GM21529 (cell line): ENCODE data around the gene PABPN1L.

ENCODE experiments used
- ATAC-seq: cut with Tn5 transposase; IDR thresholded peaks from one replicate; pipeline ENCODE4 v1.9.1; 2021; ENCODE audit not compliant: unreplicated experiment

Gene PABPN1L, protein sequence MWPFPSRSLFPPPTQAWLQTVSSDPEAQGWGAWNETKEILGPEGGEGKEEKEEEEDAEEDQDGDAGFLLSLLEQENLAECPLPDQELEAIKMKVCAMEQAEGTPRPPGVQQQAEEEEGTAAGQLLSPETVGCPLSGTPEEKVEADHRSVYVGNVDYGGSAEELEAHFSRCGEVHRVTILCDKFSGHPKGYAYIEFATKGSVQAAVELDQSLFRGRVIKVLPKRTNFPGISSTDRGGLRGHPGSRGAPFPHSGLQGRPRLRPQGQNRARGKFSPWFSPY

DNA sequence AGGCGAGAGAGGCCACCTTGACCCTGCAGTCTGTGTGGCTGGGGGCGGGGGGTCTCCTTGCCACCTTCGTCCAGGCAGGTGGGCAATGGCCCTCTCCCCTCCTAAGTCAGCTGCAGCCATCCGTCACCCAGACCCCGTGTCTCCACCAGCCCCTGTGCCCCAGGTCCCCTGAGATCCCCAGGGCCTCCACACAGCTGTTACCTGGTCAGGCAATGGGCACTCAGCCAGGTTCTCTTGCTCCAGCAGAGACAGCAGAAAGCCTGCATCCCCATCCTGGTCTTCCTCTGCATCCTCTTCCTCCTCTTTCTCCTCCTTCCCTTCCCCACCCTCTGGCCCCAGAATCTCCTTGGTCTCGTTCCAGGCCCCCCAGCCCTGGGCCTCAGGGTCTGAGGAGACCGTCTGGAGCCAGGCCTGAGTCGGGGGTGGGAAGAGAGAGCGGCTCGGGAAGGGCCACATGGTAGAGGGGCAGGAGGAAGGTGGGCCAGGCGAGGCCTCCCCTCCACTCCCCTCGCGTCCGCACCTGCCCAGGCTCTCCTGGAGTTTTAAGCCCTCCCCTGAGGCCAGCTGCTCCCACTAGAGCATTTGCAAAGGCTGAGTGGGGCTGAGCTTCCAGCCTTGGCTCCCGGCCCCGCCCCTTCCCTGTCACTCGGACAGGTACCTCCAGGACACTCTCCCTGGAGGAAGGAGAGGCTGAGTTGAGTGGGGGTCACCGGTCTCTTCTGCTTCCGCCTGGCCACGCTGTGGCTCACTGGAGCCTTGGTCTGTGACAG is at the start of gene PABPN1L:
TSS of gene PABPN1L (minus strand) at position 510 of the 770 bp plus-strand sequence. CDS start at position 456, 54 bp downstream.
- no peak for ATAC-seq

DNA sequence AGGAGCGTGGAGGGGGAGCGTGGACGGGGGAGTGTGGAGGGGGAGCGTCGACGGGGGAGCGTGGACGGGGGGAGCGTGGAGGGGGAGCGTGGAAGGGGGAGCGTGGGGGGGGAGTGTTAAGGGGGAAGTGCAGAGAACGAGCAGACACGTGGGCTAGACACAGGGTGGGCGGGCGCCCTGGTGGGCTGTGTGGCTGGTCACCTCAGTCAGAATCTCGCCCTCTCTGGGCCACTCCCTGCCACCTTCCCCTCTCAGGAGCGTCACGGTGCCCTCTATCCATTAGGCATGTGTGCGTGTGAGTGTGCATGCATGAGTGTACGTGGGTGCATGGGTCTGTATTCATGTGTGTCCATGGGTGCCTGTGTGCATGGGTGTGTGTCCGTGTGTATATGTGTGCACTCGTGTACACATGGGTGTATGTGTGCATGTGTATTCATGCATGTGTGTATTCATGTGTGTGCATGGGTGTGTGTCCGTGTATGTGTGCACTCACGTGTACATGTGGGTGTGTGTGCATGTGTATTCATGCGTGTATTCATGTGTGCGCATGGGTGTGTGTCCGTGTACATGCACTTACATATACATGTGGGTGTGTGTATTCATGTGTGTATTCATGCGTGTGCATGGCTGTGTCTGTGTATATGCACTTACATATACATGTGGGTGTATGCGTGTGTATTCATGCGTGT is 49.3 kb upstream of the PABPN1L start:
- no peak for ATAC-seq

DNA sequence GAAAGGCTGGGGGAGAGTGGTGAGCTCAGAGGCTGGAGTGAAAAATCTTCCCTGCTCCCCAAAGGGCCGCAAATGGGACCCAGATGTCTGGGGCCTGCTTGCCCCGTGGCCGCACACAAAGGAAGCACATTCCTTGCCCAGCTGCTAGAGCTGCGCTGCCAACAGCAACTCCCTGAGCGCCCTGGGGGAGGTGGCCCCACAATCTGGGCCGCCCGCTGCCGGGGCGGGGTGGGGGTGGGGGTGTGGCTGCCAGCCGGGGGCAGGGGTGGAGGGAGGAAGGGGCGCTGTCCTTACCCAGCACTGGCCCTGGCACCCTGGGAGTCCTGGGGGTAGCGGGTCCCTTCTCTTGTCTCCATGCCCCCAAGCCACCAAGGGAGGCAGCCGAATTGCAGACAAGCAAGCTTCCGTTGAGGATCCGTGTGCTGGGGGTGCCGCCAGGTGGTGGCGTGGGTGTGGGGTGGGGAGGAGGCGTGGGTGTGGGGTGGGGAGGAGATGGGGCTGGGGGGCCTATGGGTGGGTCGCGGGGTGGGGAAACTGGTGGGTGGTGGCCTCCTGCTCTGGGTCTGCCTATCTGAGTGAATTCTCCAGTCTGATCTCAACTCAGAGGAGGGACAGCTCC is 48.4 kb upstream of the PABPN1L start:
- no peak for ATAC-seq

DNA sequence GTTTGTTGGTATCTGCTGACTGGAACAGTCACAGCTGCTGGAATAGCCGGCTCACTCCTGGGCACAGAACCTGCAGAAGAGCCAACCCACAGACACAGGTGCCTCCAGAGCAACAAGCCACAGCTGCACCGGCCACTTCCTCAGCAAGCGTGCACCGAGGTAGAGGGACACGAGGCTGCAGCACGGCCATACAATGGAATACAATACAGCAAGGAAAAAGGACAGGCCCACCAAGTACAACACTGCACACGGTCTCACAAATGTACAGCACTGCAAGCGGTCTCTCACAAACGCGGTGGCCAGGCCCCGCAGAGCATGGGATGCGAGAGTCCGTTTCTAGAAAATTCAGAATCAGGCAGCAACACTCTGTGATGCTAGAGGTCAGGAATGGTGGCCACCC is 47.4 kb upstream of the PABPN1L start:
- ATAC-seq: no peak

DNA sequence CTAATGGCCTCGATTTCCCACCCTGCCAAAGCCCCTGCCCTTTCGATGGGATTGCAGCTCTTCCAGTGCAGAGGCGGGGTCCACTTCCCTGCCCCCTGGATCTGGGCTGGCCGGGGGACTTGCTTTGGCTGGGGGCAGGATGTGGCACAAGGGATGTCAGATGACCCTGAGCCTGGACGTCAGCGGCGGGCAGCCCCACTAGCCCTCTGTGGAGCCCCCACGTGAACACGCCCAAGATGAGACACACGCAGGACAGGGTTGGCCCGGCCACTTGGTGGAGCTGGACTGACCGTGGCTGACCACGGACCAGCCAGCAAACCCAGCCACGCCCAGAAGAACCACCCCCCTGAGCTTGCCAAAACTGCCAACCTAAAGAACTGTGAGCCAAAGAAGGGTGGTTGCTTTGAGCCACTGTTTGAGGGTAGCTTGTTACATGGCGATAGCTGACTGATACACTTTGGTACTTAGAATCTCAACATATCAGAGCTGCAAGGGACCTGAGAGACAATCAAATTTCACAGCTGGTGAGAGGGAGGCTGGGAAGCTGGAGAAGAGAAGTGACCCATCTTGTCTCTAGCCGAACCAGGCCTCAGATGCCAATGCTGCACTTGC is 46.6 kb upstream of the PABPN1L start:
- no peak for ATAC-seq

DNA sequence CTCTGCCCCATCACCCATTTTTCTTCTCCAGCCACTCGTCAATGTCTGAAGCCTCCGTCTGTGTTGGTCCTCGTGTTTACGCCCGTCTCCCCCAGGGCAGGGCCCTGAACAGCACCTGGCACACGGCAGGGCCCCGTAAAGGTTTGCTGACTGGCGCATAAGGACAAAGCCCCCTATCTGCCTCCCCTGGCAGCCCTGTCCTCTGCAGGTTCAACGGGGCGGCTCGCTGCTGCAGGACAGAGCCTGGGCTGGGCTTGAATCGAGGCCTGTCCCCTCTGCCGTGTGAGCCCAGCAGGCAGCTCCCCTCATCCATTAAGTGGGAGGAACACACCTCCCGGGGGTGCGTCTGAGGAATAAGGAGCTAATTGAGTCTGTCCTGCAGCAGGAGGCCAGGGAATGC is 46.1 kb upstream of the PABPN1L start:
- no peak for ATAC-seq

DNA sequence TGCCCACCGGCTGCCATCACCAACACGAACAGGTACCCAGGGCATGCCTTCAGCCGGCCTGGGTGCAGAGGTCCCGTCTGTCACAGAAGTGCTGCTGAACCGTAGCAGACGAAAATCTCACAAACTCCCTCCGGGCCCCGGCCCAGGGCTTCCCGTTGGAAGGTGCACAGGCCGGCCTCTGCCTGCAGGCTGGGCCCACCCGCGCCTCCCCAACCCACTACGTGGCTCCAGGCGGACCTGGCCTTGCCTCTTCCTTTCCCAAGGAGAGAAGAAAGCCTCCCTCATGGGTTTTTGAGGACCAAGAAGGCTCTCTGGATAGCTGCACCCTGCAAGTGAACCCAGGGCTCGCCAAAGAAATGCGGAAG is 45.5 kb upstream of the PABPN1L start:
- ATAC-seq: no peak

DNA sequence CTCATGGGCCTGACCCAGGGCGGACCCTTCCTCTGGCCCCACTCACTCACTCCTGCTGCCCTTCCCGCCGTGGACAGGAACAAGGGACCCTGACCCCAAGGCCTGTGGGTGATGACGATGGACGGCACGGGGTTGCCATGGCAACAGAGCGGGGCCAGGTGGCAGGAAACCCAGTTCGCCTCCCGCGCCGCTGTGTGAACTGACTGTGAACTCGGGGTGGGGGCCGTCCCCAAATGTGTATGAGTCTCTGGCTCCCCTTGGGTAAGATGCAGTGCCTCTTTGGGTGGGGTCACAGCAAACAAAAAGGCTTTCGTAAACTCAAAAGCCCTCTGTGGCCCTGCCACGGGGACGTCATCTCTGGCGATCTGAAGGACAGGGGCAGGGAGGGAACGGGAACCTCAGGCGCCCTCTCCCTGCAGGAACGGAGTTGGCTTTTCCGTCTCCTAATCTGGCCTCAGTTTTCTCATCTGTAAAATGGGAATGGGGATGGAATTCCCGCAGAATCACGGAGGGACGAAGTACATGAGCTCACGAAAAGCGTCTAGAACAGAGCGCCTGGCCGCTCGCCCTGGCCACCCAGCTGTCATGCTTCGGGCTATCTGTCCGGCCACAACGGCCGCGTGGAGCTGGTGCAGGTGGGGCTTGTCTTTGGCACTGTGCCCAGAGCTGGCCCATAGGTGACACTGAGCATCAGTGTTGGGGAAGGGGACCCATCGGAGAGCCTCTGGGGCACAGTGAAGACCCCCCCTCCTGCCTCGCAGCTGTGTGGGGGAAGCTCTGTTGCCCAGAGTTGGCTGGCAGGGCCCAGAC is 44.9 kb upstream of the PABPN1L start:
- no peak for ATAC-seq

DNA sequence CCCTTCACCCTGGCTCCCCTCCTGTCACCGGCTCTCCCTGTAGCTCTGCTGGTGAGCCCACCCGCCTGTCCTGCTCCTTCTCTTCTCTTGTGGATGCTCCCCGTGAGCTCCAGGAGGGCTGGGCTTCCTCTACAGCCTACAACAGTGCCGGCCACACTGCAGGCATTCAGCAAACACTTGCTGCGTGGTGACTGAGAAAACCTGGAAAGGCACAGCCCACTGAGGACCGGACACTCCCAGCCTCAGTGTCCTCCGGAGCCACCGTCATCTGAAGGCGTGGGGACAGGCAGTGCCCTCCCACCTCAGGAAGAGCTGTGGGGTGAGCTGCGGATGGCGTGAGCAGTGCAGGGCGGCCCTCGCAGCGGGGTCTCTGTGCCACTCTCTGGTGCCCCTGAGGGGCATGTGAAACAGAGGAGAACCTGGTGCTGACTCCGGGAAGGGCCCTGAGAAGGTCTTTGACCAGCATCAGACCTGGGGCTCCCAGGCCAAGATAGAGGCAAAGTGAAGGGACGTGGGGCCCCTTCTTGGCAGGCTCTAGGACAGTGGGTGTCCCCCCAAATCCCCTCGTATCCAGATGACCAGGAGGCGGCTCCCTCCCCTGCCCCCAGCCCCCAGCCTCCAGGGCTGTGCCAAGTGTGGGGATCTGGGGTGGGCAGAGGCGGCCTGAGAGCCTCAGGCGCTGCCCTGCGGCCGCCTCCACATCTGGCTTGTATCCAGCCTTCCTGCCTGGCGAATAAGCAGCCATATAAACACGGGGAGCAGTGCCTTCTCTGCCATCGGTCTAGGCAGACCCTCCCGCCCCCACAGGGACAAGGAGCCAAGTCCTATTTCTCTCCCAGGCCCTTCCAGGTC is 44.0 kb upstream of the PABPN1L start:
- no peak for ATAC-seq

DNA sequence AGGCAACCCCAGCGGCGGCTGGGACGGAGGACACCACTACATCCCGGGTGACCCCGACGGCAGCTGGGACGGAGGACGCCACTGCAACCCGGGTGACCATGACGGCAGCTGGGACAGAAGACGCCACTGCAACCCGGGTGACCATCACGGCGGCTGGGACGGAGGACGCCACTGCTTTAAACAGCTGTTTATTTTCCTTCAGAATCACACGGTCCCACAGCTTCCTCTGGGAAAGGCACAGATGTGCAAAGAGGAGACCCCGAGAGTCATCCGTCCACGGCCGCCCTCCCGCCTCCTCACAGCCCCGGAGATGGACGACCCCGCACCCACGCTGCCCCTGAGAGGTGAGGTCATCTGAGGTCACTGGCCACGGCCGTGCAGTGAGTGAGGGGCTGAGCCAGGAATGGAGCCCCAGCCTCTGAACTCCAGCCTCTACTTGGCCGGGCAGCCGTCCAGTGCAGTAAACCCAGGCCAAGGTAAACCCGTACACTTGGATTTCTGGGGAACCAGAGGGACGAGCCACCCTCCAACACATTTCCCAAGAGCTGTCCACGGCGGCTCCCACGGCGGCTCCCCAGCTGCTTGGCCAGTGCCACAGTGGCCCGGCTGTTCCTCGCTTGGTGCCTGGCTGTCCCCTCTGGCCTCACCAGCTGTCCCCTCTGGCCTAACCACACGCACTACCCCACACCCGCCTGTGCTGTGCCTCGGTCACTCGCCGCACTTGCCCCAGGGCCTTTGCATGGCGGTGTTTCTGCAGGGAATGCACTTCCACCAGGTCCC is 43.2 kb upstream of the PABPN1L start:
- no peak for ATAC-seq

DNA sequence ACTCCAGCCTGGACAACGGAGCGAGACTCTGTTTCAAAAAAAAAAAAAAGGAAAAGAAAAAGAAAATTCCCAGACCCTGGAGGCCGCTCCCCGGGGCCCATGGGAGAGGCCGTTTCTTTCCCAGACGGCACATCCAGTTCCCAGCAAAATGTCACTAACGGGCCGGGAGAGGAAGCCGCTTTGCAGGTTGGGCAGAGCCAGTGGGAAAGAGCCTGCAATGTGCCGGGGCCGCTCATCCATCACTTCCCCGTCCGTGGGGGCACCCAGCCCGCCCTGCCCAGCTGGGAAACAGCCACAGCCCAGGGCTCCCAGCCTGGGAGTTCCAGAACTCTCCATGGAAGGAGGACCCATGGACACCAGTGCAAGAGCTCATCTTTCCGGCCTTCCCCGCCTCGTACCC is 41.8 kb upstream of the PABPN1L start:
- no peak for ATAC-seq

DNA sequence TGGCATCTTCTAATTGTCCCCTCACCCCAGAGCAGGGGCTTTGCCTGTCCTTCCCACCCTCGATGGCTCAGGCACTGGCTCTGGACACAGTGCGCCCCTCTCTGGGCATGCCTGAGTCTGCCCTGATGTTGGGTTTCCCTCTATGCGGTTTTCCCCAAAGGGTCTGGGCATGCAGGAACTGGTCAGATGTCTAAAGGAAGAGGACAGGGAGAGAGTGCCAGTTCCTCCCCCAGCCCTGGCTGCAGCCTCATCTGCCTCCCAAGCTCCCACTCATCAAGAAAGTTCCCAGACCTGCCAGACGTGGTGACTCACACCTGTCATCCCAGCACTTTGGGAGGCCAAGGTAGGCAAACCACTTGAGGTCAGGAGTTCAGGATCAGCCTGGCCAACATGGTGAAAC is 41.3 kb upstream of the PABPN1L start:
- no peak for ATAC-seq

DNA sequence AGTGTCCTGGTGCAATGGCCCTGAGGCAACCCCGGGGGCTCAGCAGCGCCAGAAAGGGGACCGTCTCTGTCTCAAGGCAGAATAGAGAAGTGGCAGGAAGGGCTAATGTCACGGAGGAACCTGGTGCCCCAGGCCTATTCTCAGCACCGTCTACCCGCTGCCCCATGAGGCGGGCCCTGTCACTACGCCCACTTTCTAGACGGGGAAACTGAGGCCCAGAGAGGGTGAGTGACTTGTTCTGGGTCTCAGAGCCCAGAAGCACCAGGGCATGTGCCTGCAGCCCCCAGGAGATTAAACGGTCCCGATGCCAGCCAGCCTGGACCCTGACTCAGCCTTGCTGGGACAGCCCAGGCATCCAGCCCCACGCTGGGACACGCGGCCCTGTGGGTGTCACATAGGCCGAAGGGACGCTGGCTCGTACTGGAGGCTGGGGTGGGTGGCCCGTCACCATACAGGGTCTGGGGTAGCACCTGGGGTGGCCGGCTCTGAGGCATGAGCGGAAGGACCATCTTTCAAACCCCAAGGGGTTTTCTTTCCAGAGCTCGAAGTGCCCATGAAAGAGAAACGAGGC is 40.2 kb upstream of the PABPN1L start:
- ATAC-seq: no peak

DNA sequence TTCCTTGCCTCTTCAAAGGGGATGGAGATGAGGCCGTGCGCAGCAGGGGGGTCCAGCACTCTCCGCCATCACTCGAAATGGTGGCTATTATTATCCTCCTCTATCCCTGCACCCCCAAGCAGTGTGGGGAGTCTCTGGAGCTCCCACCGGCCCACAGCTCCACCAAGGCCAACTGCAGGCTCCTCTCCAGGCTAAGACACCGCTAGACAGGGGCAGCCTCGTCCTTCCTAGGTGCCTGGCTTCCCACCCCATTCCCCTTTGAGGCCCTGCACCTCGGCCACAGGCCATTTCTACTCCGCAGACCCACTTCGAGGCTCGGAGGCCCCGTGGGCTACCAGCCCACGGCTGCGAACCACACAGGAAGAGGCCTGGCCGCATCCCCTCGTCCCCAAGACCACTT is 39.6 kb upstream of the PABPN1L start:
- ATAC-seq: no peak

DNA sequence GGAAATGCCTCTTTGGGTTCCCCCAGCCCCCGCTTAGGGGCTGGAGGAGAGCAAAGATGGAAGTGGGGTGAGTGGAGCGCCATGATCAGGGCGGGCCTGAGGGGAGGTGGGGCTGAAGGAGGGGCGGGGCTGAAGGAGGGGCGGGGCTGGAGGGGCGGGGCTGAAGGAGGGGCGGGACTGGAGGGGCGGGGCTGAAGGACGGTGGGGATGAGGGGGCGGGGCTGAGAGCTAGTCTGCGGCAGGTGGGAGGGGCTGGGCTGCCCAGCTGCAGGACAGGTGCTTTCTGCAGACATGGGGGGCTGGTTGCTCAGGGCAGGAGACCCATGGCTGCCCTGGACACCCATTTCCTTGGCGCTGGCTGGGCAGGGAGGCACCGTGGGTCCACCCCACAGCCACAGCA is 39.1 kb upstream of the PABPN1L start:
- ATAC-seq: no peak

DNA sequence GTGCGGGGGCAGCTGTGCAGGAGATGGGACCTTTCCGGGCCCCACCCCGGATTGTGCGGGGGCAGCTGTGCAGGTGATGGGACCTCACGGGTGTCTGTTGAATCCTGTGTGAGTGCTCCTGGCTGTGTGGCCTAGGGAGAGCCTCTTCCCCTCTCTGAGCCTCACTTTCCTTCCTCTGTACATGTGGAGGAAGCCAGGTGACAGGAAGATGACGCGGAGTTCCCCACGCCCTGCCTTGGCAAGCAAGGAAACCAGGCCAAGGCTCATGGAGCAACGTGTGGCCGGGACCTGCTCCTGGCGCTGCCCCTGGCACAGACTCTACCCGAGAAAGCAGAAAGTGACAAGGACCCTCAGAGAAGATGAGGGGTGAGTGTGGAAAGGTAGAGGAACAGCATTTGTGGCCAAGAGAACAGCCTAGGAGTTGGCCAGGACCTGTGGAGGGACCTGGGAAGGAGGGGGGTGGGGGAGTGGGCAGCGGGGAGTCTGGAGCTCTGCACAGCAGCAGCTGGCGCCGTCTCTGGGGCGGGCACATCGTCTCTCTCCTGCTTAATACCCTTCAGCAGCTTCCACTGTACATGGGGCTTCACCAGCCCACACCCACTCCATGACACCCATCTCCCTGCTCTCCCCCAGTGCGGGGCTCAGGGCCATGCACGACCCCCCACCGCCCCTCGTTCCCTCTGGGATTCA is 38.4 kb upstream of the PABPN1L start:
- no peak for ATAC-seq

DNA sequence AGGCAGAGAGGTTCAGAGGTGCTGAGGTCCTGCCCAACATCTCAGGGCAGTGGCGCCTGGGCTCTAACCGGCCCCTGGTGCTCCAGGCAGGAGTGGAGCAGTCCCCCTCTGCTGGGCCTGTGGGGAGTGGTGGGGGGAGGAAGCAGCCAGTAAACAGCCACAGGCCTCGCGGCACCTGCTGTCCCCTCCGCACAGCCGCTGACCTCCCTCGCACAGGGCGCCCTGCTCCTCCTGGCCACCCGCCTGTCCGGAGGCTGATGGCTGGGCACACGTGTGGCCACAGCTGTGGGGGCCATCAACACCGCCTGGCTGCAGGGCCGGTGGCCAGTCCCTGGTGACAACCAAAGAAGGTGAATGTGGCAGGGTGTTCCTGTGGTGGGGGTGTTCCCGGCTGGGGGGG is 36.8 kb upstream of the PABPN1L start:
- no peak for ATAC-seq

DNA sequence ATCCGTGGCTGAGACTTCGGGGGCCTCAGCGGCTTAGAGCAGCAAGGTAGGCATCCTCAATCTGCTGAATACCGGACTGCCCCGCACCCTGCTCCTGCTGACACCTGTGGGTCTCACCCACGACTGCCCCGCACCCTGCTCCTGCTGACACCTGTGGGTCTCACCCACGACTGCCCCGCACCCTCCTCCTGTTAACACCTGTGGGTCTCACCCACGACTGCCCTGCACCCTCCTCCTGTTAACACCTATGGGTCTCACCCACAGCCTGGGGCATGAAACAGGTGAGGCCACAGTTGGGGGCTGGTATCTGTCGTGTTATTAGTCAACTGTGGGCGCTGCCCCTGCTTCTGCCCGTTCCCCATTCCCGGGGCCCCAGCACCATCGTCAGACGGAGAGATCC is 36.3 kb upstream of the PABPN1L start:
- ATAC-seq: no peak
